K562 (cell line): ENCODE data around the gene ASIC3. TPM values are rescaled to one million over a fixed set of nuclear protein-coding genes. Genes with fewer than 3 reads are reported as not detected.

Experiments used
- ESRRA ChIP-seq: fragments of 450-650 bp; IDR thresholded peaks from 2 replicates; pipeline ENCODE4 v1.6.1; 2014; ENCODE audit warnings: low read depth, mild to moderate bottlenecking, moderate library complexity, borderline replicate concordance
- GTF2F1 ChIP-seq: IDR thresholded peaks from 2 replicates; pipeline ENCODE4 v1.6.1; 2011; ENCODE audit warnings: low read depth, low read length, improper control_type of control experiment
- HDAC2 ChIP-seq: fragments of 450-650 bp; IDR thresholded peaks from 2 replicates; pipeline ENCODE4 v1.6.1; 2016; ENCODE audit warnings: mild to moderate bottlenecking
- HMG20A ChIP-seq: fragments of 450-650 bp; formaldehyde crosslinking; conservative IDR thresholded peaks from 2 replicates; pipeline ENCODE4 v1.4.0; 2020; ENCODE audit warnings: mild to moderate bottlenecking, mixed read lengths
- HNRNPL ChIP-seq: fragments of 200-400 bp; formaldehyde crosslinking; IDR thresholded peaks from 2 replicates; pipeline ENCODE4 v1.6.1; 2017; ENCODE audit warnings: low read depth, mild to moderate bottlenecking, low read length
- HSF4 ChIP-seq: fragments of 250-450 bp; sonication (Bioruptor Pico); IDR thresholded peaks from 2 replicates; pipeline ENCODE4 v2.1.2; 2022; ENCODE audit warnings: mild to moderate bottlenecking, moderate library complexity, borderline replicate concordance
- KDM5B ChIP-seq: fragments of 200-600 bp; sonication (generic); IDR thresholded peaks from 2 replicates; pipeline ENCODE4 v1.6.1; 2012; ENCODE audit warnings: low read depth, mild to moderate bottlenecking, moderate library complexity, low read length, control low read depth, inconsistent platforms; ENCODE audit not compliant: insufficient replicate concordance
- KLF10 ChIP-seq: fragments of 250-450 bp; sonication (Bioruptor Pico); IDR thresholded peaks from 2 replicates; pipeline ENCODE4 v1.6.1; 2021; ENCODE audit warnings: matching md5 sums
- LEF1 ChIP-seq: fragments of 450-650 bp; IDR thresholded peaks from 2 replicates; pipeline ENCODE4 v1.6.1; 2016; ENCODE audit warnings: mild to moderate bottlenecking
- MXI1 ChIP-seq: IDR thresholded peaks from 2 replicates; pipeline ENCODE4 v1.6.1; 2011; ENCODE audit warnings: low read depth, mild to moderate bottlenecking, improper control_type of control experiment, low read length
- NUFIP1 ChIP-seq: fragments of 450-650 bp; IDR thresholded peaks from 2 replicates; pipeline ENCODE4 v1.6.1; 2018; ENCODE audit not compliant: partially characterized antibody
- TEAD2 ChIP-seq: fragments of 450-650 bp; IDR thresholded peaks from 2 replicates; pipeline ENCODE4 v1.6.1; 2016; ENCODE audit warnings: missing genetic modification characterization, control low read depth, missing compliant biosample characterization
- ZBTB8A ChIP-seq: fragments of 450-650 bp; IDR thresholded peaks from 2 replicates; pipeline ENCODE4 v1.6.1; 2018; ENCODE audit warnings: mild to moderate bottlenecking, moderate library complexity; ENCODE audit not compliant: partially characterized antibody
- ZNF121 ChIP-seq: sonication (generic); formaldehyde crosslinking; conservative IDR thresholded peaks from 2 replicates; pipeline ENCODE4 v1.8.0; 2022; ENCODE audit warnings: missing genetic modification reagents
- ZNF133 ChIP-seq: fragments of 250-450 bp; sonication (Bioruptor Pico); IDR thresholded peaks from 2 replicates; pipeline ENCODE4 v1.4.0; 2020; ENCODE audit warnings: mild to moderate bottlenecking
- ZNF280A ChIP-seq: fragments of 450-650 bp; IDR thresholded peaks from 2 replicates; pipeline ENCODE4 v1.6.1; 2018; ENCODE audit warnings: mild to moderate bottlenecking, low read depth; ENCODE audit not compliant: partially characterized antibody
- polyA plus RNA-seq, 8 experiments: library from polyadenylated mRNA; depleted of rRNA in 4 of 8; stranded (reverse) in 5 of 8; unstranded in 3 of 8; fragments of >200 nt; fragmentation: Nextera tagmentation in 2 of 8; fragmentation: Illumina TruSeq in 1 of 8; extraction: Ambion mirVana in 2 of 8; extraction: Trizol in 1 of 8; gene quantifications; 2 replicates each; pipeline versions ENCODE4 v1.2.1 to v1.2.3, GENCODE V29; 2011 to 2014; ENCODE audit warnings: inconsistent platforms in 1 of 8, missing spikeins in 1 of 8
- total RNA-seq, 7 experiments: library from RNA; depleted of rRNA in 6 of 7; stranded (reverse); fragments of >200 nt in 6 of 7; fragmentation: Illumina TruSeq in 2 of 7; extraction: Trizol in 2 of 7; gene quantifications; 2 replicates each; pipeline versions ENCODE4 v1.2.1 to v1.2.3, GENCODE V29; 2011 to 2021; ENCODE audit warnings: low replicate concordance in 1 of 7
- TF ChIP-seq, protein P1 (sequence below): fragments of 250-450 bp; sonication (Bioruptor Pico); IDR thresholded peaks from 2 replicates; pipeline ENCODE4 v1.8.0; 2021; ENCODE audit warnings: borderline replicate concordance, mild to moderate bottlenecking, moderate library complexity; ENCODE audit not compliant: poor library complexity, severe bottlenecking
- TF ChIP-seq, protein P2 (sequence below): fragments of 250-450 bp; sonication (Bioruptor Pico); IDR thresholded peaks from 2 replicates; pipeline ENCODE4 v1.8.0; 2021; ENCODE audit warnings: moderate library complexity, mild to moderate bottlenecking, inconsistent platforms
- TF ChIP-seq, protein P3 (sequence below): fragments of 450-650 bp; IDR thresholded peaks from 2 replicates; pipeline ENCODE4 v1.6.1; 2018; ENCODE audit not compliant: partially characterized antibody

Gene ASIC3
- total and polyA plus RNA-seq, 9 of the 15 experiments (the other 6 are each of a cell fraction or from before 2014, with no cell fraction given), result 0.11 to 5.0 (median 0.87) TPM

DNA sequence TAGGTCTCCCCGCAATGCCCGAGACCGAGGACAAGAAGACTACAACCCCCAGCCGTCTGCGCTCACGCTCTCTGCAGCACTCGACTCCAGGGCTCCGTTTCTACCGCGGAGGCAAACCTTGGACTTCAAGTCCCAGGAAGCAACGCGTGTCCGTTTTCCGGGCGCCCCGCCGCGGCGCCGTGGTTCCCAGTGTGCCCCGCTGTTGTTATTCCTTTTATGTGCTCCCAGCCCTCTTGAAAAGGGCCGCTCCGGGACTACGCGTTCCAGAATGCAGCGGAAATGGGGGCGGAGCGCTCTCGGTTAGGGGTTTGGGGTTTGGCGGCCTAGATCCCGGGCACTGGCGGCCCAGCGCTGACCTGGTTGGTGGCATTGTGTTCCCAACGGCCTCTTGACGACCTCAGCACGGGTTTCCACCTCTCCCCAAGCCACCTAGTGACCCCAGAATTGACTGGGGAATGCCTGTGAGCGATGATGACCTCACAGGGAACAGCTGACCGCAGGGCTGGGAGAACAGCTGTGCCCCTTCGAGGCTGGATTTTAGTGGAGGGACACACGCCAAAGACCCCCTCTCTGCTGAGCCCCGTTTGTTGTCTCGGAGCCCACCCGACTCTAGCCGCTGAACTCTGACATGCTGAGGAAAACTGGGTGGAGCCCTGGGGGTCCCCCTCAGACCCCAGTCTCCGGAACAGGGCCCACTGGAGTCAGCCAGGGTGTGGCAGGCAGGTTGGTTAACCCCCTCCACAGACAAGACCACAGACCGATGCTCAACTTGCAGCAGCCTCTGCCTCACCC, 9.9 kb downstream of the ASIC3 start (continued):
- TF ChIP-seq HNRNPL (no peak), HDAC2 (peak; percentile 82), HMG20A (no peak), ZBTB8A (no peak), ZNF280A (no peak), ESRRA (peak; percentile 71), ZNF121 (CRISPR knock-in tag) (no peak), NUFIP1 (no peak), ZNF133 (no peak), LEF1 (peak; percentile 45), GTF2F1 (no peak), TEAD2 (tag) (no peak), HSF4 (CRISPR knock-in tag) (no peak), KLF10 (CRISPR knock-in tag) (no peak), MXI1 (0 out of 2 replicates have a peak, but pooled peaks have one; percentile 21), KDM5B (peak; percentile 84)
- TF ChIP-seq, protein P1, sequence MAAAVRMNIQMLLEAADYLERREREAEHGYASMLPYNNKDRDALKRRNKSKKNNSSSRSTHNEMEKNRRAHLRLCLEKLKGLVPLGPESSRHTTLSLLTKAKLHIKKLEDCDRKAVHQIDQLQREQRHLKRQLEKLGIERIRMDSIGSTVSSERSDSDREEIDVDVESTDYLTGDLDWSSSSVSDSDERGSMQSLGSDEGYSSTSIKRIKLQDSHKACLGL (CRISPR knock-in tag), result no peak
- TF ChIP-seq, protein P2, sequence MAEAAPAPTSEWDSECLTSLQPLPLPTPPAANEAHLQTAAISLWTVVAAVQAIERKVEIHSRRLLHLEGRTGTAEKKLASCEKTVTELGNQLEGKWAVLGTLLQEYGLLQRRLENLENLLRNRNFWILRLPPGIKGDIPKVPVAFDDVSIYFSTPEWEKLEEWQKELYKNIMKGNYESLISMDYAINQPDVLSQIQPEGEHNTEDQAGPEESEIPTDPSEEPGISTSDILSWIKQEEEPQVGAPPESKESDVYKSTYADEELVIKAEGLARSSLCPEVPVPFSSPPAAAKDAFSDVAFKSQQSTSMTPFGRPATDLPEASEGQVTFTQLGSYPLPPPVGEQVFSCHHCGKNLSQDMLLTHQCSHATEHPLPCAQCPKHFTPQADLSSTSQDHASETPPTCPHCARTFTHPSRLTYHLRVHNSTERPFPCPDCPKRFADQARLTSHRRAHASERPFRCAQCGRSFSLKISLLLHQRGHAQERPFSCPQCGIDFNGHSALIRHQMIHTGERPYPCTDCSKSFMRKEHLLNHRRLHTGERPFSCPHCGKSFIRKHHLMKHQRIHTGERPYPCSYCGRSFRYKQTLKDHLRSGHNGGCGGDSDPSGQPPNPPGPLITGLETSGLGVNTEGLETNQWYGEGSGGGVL (CRISPR knock-in tag), result no peak
- TF ChIP-seq, protein P3, sequence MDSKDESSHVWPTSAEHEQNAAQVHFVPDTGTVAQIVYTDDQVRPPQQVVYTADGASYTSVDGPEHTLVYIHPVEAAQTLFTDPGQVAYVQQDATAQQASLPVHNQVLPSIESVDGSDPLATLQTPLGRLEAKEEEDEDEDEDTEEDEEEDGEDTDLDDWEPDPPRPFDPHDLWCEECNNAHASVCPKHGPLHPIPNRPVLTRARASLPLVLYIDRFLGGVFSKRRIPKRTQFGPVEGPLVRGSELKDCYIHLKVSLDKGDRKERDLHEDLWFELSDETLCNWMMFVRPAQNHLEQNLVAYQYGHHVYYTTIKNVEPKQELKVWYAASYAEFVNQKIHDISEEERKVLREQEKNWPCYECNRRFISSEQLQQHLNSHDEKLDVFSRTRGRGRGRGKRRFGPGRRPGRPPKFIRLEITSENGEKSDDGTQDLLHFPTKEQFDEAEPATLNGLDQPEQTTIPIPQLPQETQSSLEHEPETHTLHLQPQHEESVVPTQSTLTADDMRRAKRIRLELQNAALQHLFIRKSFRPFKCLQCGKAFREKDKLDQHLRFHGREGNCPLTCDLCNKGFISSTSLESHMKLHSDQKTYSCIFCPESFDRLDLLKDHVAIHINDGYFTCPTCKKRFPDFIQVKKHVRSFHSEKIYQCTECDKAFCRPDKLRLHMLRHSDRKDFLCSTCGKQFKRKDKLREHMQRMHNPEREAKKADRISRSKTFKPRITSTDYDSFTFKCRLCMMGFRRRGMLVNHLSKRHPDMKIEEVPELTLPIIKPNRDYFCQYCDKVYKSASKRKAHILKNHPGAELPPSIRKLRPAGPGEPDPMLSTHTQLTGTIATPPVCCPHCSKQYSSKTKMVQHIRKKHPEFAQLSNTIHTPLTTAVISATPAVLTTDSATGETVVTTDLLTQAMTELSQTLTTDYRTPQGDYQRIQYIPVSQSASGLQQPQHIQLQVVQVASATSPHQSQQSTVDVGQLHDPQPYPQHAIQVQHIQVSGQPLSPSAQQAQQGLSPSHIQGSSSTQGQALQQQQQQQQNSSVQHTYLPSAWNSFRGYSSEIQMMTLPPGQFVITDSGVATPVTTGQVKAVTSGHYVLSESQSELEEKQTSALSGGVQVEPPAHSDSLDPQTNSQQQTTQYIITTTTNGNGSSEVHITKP, result no peak
